ENCODE measurements around the gene AK3.

The AK3 gene

DNA sequence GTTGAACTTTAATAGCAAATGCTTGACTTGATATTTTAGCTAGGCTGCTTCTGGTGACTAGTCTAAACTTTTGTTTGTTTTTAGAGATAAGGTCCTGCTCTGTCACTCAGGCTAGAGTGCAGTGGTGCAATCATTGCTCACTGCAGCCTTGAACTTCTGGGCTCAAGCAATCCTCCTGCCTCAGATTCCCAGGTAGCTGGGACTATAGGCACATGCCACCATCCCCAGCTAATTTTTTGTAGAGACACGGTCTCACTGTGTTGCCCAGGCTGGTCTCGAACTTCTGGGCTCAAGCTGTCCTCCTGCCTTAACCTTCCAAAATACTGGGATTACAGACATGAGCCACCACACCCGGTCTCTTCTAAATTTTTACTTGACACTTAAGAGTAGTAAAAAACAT is 40.9 kb downstream of the AK3 start:
- TF ChIP-seq GATA2 (IDR thresholded peaks at IDR 0.05; ENCODE audit: low read depth, low read length) (no peak), GATA3 (IDR thresholded peaks at IDR 0.05; ENCODE audit: low read depth, low read length) (no peak)

DNA sequence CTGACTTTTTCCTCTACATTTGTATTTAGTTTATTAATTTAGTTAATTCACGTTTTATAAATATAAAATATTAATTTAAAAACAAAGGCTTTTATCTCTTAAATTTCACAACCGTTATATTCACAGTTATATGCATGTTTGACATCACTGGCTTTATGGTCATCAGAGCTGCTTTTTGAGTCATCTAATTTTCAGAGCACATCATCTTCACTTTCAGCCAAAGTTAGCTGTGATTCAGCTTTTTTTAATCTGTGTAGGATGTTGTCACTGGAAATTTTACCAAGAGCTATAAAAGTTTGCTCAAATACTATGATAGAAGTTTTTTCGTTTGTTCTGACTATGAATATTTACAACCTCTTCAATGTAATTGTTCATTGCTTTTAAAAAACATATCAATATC is 49.2 kb downstream of the AK3 start:
- TF ChIP-seq GATA3 (IDR thresholded peaks at IDR 0.05; ENCODE audit: low read depth, low read length) (no peak), GATA2 (IDR thresholded peaks at IDR 0.05; ENCODE audit: low read depth, low read length) (no peak)

DNA sequence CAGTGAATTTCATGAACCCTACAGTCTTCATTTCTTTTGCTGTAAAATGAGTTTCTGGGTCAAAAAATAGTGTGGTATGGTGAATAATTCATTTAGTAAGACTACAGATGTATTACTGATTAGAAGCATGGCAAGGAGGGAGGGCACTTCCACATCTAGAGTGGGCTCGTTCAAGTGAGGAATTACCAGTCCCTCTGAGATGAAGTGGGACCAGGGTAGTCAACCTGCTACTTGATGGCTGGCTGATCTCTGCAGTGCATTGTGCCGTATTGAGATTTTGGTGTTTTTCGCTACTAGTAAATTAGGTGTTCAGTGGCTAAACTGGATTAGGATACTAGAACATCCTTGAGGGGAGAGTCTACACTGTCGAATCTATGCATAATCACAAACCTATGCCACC is 50.9 kb downstream of the AK3 start:
- no peak for TF ChIP-seq GATA3 (IDR thresholded peaks at IDR 0.05; ENCODE audit: low read depth, low read length)
- no peak for TF ChIP-seq GATA2 (IDR thresholded peaks at IDR 0.05; ENCODE audit: low read depth, low read length)

DNA sequence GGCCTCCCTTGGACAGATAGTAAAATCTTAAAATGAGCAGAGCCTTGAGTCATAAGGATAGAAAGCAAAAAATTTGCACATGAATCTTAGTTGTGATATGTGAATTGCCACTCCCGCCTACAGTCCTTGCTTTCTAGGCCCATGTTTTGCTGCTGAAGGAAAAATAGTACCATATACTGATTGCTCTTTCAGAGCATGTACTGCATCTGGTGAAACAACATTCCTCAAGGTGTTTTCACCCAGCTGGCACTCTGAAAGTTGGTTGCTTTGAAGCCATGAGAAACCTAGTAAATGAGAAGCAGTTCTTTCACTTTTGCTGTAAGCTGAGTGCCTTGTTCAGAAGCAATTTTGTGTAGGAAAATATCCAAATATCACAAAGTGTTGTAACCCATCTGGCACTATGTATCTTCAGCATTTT is 51.3 kb downstream of the AK3 start:
- TF ChIP-seq GATA3 (IDR thresholded peaks at IDR 0.05; ENCODE audit: low read depth, low read length): no peak
- TF ChIP-seq GATA2 (IDR thresholded peaks at IDR 0.05; ENCODE audit: low read depth, low read length): no peak

DNA sequence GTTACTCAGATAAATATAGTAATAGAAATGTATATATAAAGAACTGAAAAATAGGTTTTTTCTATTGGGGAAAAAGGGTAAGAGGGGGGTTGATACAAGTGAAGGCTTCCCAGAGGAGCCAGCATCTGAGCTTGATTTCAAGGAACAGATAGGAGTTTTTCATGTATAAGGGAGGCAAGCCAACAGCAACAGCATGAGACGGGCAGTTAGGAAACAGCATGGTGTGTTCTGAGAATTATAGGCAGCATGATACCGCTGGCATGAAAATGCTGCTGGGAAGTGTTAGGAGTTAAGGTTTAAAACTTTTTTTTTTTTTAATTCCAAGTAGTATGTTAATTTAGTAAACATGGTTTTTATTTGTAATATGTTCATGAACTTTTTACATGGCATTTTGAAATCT is 52.0 kb downstream of the AK3 start:
- TF ChIP-seq GATA2 (IDR thresholded peaks at IDR 0.05; ENCODE audit: low read depth, low read length) (no peak), GATA3 (IDR thresholded peaks at IDR 0.05; ENCODE audit: low read depth, low read length) (no peak)

DNA sequence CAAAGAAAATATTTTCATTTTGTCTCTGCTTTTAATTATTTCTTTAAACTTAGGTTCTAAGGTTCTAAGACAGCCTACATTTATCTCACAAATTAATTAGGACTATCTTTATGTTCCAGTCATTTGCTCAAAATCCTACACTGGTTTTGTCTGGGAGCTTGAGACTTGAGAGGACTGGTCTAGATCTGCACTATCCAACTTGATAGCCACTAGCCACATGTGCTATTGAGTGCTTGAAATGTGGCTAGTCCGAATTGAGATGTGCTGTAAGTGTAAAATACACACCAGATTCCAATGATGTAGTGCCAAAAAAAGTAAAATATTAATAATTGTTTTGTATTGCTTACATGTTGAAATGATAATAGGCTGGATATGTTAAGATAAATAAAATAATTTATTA is 54.4 kb downstream of the AK3 start:
- TF ChIP-seq GATA2 (IDR thresholded peaks at IDR 0.05; ENCODE audit: low read depth, low read length): no peak
- no peak for TF ChIP-seq GATA3 (IDR thresholded peaks at IDR 0.05; ENCODE audit: low read depth, low read length)

DNA sequence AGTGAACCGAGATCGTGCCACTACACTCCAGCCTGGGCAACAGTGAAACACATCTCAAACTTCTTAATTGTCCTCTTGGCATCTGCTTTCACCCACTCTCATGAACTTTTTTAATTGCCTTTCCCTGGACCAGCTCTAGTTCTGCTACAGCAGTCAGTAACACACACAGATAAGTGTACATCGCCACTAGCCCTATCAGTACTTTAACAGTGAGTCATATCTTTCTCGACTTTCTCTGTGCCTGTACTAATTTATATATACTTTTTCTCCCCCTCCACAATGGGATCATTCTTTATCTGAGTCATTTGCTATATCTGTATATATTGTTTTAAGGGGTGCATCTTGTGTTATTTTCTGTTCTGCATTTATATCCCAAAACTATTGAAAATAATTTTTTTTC is 54.9 kb downstream of the AK3 start:
- TF ChIP-seq GATA3 (IDR thresholded peaks at IDR 0.05; ENCODE audit: low read depth, low read length) (no peak), GATA2 (IDR thresholded peaks at IDR 0.05; ENCODE audit: low read depth, low read length) (no peak)

DNA sequence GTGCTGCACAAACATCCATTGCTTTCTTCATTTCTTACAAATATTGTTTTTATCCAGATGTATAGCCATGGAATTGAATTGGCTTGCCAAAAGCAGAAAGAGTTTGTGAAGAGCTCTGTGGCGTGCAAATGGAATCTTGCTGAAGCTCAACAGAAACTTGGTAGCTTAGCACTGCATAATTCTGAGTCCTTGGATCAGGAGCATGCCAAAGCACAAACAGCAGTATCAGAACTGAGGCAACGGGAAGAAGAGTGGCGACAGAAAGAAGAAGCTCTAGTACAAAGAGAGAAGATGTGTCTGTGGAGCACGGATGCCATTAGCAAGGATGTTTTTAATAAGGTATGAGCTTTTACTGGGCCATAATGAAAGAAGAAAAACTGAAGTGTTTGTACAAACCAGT is 56.2 kb downstream of the AK3 start:
- no peak for TF ChIP-seq GATA3 (IDR thresholded peaks at IDR 0.05; ENCODE audit: low read depth, low read length)
- no peak for TF ChIP-seq GATA2 (IDR thresholded peaks at IDR 0.05; ENCODE audit: low read depth, low read length)

DNA sequence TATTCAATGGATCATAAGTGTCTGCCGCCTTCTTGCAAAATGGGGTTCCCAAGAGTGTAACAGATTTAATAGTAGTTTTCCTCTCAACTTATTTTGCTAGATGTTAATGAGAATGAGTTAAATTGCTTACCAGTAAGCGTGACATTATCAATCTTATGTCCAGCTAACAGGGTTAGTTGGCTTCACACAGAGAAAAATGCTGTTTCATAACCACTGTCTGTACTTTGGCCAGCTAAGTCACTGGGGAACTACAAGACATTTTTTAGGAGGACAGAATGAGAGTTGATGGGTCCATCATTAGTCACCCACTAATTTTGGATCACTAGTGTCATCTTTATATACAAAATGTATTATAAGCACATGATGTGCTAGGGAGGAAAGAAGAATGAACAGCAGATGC is 60.3 kb downstream of the AK3 start:
- TF ChIP-seq GATA2 (IDR thresholded peaks at IDR 0.05; ENCODE audit: low read depth, low read length) (no peak), GATA3 (IDR thresholded peaks at IDR 0.05; ENCODE audit: low read depth, low read length) (no peak)

DNA sequence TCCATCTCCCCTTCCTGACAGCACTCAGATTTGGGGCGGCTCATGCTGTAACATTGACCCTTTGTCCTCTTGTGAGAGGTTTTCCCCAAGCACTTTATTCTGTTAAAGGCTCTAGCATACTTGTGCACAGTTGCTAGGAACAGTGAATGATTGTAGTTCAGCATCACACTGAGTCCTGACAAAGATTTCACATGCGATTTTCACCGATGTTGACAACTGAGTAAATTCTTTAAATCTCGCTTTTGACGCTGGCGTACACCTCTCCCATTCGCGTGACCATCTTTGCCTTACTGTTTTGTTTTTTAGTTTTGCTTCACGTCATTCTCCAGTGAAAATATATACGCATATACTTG is 60.9 kb downstream of the AK3 start:
- TF ChIP-seq GATA3 (IDR thresholded peaks at IDR 0.05; ENCODE audit: low read depth, low read length): no peak
- no peak for TF ChIP-seq GATA2 (IDR thresholded peaks at IDR 0.05; ENCODE audit: low read depth, low read length)

DNA sequence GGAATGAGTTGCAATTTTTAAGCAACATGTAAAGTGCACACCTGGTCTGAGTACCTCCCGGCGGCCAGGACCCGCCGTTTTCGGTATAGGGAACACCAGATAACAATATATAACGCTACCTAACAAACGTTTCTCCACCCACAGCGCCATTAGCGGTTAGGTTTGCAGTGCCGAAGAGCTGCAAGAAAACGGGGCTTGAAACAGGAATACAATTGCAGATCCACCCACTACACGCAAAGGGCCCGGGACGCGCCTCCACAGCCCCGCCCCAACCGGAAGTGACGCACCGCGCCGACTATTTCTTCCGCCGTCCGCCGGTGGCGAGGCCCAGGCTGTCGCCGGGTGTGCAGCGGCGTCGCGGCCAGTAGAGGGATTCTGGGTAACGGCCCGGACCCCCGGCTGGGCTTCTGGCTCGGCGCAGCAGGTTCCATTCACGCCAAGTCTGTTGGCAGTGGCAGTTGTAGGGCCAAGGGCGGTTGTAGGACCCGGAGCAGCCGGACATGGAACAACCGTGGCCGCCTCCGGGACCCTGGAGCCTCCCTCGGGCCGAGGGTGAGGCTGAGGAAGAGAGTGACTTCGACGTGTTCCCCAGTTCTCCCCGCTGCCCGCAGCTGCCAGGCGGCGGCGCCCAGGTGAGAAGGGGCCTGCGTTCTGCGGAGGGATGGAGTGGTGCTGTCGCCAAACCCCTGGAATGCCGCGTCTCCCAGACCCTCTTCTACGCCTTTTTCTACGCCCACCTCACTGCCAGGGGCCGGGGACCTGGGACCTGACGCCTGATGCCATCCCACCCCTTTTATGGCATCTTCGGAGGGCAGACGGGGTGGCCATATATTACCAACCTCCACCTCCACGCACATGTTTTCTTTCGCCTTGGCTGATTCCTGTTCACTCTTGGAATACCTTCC is 61.5 kb downstream of the AK3 start, which contains the start of gene CDC37L1:
CDC37L1 (plus strand) TSS at position 302 of the 905 bp plus-strand sequence; CDS start at position 501, 199 bp downstream.
- TF ChIP-seq GATA2 (IDR thresholded peaks at IDR 0.05; ENCODE audit: low read depth, low read length): no peak
- no peak for TF ChIP-seq GATA3 (IDR thresholded peaks at IDR 0.05; ENCODE audit: low read depth, low read length)

DNA sequence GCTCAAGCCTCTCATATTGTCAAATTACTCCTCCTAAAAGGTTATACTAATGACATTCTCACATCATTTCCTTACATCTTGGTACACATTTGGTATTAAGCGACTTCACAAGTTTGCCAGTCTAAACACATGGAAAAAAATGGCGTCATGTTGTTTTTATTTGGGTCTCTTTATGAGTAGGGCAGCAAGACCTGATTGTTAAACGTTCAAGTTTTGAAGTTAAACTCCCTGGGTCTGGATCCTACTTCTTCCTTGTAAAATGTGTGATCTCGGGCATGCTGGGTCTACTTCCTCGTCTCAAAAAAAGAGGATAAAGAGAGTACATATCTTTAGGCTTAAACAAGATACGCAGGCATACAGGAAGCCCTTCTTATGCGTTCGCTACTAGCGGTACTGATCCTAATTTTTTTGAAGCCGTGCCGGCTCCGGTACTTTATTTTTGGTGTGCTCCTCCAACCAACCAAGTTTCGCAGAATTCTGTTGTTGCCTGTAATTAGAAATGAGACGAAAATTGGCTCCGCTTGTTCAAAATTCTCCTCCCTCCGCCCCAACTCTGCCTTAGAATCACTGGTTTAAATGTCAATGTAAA is 62.2 kb downstream of the AK3 start:
- TF ChIP-seq GATA2 (IDR thresholded peaks at IDR 0.05; ENCODE audit: low read depth, low read length) (no peak), GATA3 (IDR thresholded peaks at IDR 0.05; ENCODE audit: low read depth, low read length) (no peak)

DNA sequence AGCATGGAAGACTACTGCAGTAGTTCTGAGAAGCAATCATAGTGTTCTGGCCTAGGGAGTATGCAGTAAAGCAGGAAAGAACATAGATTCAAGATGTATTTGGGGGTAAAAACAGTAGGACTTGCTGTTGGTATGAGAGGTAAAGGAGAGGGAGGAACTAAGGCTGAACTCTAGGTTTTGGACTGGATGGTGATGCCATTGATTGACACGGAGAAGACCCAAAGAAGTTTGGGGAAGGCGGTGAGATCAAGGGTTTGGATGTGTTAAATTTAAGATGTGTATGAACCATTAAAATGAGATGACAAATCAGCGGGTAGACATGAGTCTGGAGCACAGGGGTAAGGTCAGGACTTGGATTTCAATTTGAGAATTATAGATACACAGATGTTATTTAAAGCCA is 63.6 kb downstream of the AK3 start:
- no peak for TF ChIP-seq GATA3 (IDR thresholded peaks at IDR 0.05; ENCODE audit: low read depth, low read length)

DNA sequence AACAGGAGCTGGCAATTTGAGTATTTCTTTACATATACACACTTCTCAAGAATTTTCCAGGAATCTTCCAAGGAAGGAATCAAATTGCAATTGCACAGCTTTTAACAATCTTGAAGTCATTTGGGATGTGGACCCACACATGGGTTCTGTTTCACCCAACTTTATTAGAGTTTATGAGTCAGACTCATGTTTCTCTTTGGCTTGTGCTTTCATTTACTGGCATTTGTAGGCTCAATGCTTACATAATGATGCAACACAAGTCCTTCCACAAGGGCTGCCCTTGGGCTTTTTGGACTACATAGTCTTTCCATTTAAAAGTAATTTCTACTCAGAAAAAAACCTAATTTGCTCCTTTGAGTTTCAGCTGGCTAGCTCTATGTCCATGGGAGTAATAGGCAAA is 66.2 kb downstream of the AK3 start:
- no peak for TF ChIP-seq GATA3 (IDR thresholded peaks at IDR 0.05; ENCODE audit: low read depth, low read length)

DNA sequence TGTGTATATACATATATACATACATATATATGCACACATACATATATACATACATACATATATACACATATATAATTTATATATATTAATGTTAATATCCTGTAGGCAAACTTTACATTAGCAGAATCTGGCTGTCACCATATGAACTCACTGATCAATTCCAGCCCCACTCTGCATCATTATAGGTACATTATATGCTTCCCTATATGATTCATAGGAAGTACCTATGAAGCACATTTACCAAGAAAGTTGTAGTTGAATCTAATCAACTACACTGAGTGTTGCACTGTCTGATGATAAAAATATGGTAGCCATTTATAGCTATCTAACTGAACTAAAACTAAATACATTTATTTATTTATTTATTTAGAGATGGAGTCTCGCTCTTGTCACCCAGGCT is 69.3 kb downstream of the AK3 start:
- TF ChIP-seq GATA3 (IDR thresholded peaks at IDR 0.05; ENCODE audit: low read depth, low read length) (no peak), GATA2 (IDR thresholded peaks at IDR 0.05; ENCODE audit: low read depth, low read length) (no peak)

Data from SH-SY5Y (cell line).